ENCODE results near the gene MICA.

- TF ChIP-seq CTCF (tag by site-specific recombination; IDR thresholded peaks at IDR 0.05) (no peak), ZNF148 (tag by site-specific recombination; IDR thresholded peaks at IDR 0.05; ENCODE audit: borderline replicate concordance) (no peak), ZNF416 (tag by site-specific recombination; IDR thresholded peaks at IDR 0.05) (no peak), ZNF24 (tag by site-specific recombination; IDR thresholded peaks at IDR 0.05) (no peak), ZBTB11 (tag by site-specific recombination; conservative IDR thresholded peaks at IDR 0.05; ENCODE audit: low read depth) (no peak), ZNF792 (tag by site-specific recombination; IDR thresholded peaks at IDR 0.05) (no peak), ZNF510 (tag by site-specific recombination; IDR thresholded peaks at IDR 0.05; ENCODE audit: insufficient replicate concordance) (no peak), ZNF221 (tag by site-specific recombination; IDR thresholded peaks at IDR 0.05; ENCODE audit: borderline replicate concordance) (no peak), MZF1 (tag by site-specific recombination; IDR thresholded peaks at IDR 0.05; ENCODE audit: borderline replicate concordance) (no peak), ZNF747 (tag by site-specific recombination; IDR thresholded peaks at IDR 0.05) (no peak)
Observed at GRCh38 chr6:31397901-31398525, 5.4 kb upstream of the MICA start.
